NCI-H1417 (cell line): ENCODE data around the gene OGN.
A peak's percentile ranks its signal among the peaks of the same experiment; 100 is the strongest.

Experiments used
- DNase-seq, 3 experiments: peaks; one replicate each; lab custom pipeline; 2025; lab: John Stamatoyannopoulos, UW

The OGN gene

DNA sequence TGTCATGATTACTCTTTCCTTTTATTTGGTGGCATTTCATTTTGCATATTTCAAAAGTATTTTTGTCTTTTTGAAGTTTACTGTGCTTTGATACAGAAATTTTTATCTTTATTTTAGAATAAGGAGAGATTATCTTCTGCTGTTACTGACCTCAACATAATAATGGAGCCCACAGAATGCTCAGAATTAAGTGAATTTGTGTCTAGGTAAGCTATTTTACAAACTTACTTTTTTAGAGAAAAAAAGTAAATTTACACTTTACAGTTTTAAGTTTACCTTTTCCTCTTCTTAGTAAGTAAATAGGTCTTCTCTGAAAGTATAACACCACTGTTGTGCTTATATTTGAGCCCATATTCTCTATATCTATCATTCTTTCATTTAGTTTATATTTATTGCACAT, 58.8 kb downstream of the OGN start:
- DNase-seq: no peak

DNA sequence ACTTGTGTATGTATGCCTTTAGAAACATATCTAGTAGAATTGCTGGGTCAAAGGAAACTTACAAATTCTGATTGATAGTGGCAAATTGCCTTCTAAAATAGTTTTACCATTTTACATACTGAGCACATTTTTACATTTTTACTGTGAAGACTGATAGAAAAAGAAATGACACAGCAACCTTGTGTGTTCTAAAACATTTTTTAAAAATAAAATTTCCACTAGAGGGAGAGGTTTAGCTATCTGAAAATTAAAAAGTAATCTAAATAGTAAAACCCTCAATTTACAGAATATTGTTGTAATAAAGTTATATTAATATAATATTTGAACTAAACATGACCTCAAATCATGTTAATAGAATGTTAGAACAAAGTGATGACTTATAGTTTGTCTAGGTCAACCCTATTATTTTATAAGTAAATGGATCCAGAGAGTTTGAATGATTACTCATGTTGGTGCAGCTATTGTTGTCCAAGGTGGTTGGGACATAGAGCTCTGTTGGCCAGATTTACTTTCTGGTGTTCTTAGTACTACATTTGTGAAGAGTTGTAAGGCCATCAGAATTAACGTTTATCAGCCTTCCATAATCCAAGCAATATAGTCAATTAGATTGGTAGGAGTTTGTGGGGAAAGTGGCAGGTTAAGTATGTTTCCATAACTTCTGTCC, 61.4 kb downstream of the OGN start:
- DNase-seq: peak in 1 of 3 experiments; percentile 43

DNA sequence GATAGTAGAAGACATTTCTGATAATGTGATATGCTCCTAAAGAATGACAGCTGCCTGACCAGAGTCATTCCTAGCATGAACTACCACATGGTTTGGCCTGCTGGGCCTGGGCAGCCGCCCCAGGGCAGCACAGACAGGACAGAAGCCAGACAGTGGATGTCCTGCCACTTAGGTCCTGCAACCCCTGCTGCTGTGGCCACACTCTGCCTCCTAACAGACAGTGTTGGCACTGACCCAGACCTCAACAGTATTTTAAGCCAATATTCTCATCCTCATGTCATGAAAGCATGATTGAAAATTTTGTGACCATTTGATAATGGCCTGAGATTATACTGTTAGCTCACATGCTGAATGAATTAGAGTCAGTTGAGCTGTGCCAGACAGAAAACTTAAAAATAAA, 62.8 kb downstream of the OGN start:
- DNase-seq: no peak

DNA sequence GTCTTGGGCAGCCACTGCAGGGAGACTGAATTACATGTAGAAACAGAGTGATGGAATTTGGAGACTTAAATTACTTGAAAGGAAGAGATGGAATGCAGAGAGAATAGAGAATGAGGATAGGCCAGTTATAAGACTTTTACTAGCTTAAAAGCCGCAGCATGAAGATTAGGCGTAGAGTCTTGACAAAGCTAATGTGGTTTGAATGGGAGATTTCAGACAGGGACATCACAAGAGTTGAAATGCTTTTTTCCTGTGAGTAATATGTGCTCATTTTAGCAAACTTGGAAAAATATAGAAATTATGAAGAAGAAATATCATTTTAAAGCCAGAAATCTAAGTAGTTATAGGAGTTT, 71.1 kb downstream of the OGN start:
- no peak for DNase-seq
